OCI-LY1 (cell line): ENCODE data around the gene GSG1.

Experiments
- H2AFZ ChIP-seq: fragments of 200-600 bp; sonication (generic), shearing (Covaris generic); 2 replicates; pipeline ENCODE4 v1.6.0; 2014; ENCODE audit warnings: antibody characterized with exemption, mild to moderate bottlenecking, low read length
- H3F3A ChIP-seq: fragments of 200-600 bp; sonication (generic), shearing (Covaris generic); 2 replicates; pipeline ENCODE4 v1.6.0; 2014; ENCODE audit warnings: mild to moderate bottlenecking, antibody characterized with exemption, low read length, moderate library complexity; ENCODE audit not compliant: insufficient read depth
- H3K27ac ChIP-seq: fragments of 200-600 bp; sonication (generic); 2 replicates; pipeline ENCODE4 v1.5.1; 2014; ENCODE audit warnings: low read length, mixed run types, mild to moderate bottlenecking, low read depth; ENCODE audit not compliant: poor library complexity, severe bottlenecking
- H3K27me3 ChIP-seq: fragments of 200-600 bp; sonication (generic); 2 replicates; pipeline ENCODE4 v1.6.0; 2014; ENCODE audit warnings: antibody characterized with exemption, mild to moderate bottlenecking, low read length, moderate library complexity; ENCODE audit not compliant: insufficient read depth
- H3K36me3 ChIP-seq: fragments of 200-600 bp; sonication (generic); 2 replicates; pipeline ENCODE4 v1.6.1; 2014; ENCODE audit warnings: mild to moderate bottlenecking, antibody characterized with exemption, low read length, moderate library complexity, mixed read lengths; ENCODE audit not compliant: insufficient read depth
- H3K4me1 ChIP-seq: fragments of 200-600 bp; sonication (generic); 2 replicates; pipeline ENCODE4 v1.5.1; 2014; ENCODE audit warnings: mild to moderate bottlenecking, low read length, moderate library complexity; ENCODE audit not compliant: insufficient read depth, severe bottlenecking
- H3K4me2 ChIP-seq: fragments of 200-600 bp; sonication (generic), shearing (Covaris generic); 2 replicates; pipeline ENCODE4 v1.6.1; 2014; ENCODE audit warnings: low read length
- H3K4me3 ChIP-seq: fragments of 200-600 bp; sonication (generic); 2 replicates; pipeline ENCODE4 v1.5.1; 2014; ENCODE audit warnings: low read length, low read depth, mild to moderate bottlenecking, mixed read lengths; ENCODE audit not compliant: poor library complexity, severe bottlenecking
- H3K79me2 ChIP-seq: fragments of 200-600 bp; shearing (Covaris generic); 2 replicates; pipeline ENCODE4 v1.6.1; 2016; ENCODE audit warnings: mixed run types, low read length, mixed read lengths; ENCODE audit not compliant: insufficient read depth
- H3K9ac ChIP-seq: fragments of 200-600 bp; sonication (generic), shearing (Covaris generic); 2 replicates; pipeline ENCODE4 v1.6.1; 2014; ENCODE audit warnings: mild to moderate bottlenecking, low read length, mixed read lengths
- H3K9me2 ChIP-seq: fragments of 200-600 bp; sonication (generic), shearing (Covaris generic); 2 replicates; pipeline ENCODE4 v1.6.1; 2014; ENCODE audit warnings: low read depth, mild to moderate bottlenecking, low read length, mixed read lengths
- H3K9me3 ChIP-seq: fragments of 200-600 bp; shearing (Covaris generic); 2 replicates; pipeline ENCODE4 v1.6.1; 2014; ENCODE audit warnings: low read length, mixed read lengths
- H4K20me1 ChIP-seq: fragments of 200-600 bp; sonication (generic), shearing (Covaris generic); 2 replicates; pipeline ENCODE4 v1.6.0; 2016; ENCODE audit warnings: mild to moderate bottlenecking, low read length; ENCODE audit not compliant: insufficient read depth
- EZH2 ChIP-seq: fragments of 200-600 bp; sonication (generic), shearing (Covaris generic); IDR thresholded peaks from 2 replicates; pipeline ENCODE4 v1.8.0; 2017; ENCODE audit warnings: borderline replicate concordance, mixed run types, mild to moderate bottlenecking, antibody characterized with exemption, low read length, moderate library complexity, mixed read lengths
- TF ChIP-seq, protein P1 (sequence below): fragments of 200-600 bp; sonication (generic), shearing (Covaris generic); IDR thresholded peaks from 2 replicates; pipeline ENCODE4 v1.5.1; 2017; ENCODE audit warnings: mild to moderate bottlenecking, antibody characterized with exemption, low read length, moderate library complexity, mixed read lengths

GSG1 gene

DNA sequence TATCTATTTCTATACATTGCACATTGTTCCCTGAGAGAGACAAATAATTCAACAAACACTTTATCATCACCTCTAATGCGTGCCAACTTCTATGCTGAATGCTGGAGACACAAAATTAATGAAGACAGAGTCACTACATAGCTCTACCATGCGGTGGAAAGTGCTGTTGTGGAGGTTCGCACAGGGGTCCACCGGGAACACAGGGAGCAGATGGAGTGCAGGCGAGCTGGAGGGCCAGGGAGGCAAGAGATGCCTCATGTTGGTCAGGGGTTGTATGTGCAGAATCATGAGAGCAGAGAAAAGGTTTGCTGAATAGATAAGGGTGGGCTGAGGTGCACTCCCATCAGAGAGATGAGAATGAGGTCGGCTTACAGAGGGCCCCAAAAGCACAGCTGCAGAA is 34.1 kb downstream of the GSG1 start:
- Histone ChIP-seq H3K9ac (no peak overlapping the region), H3K36me3 (no peaks in the 10 kb centered on the region; the same call in 1 of the 2 replicates), H3K27me3 (no peaks in the 10 kb centered on the region), H3K27ac (no peak overlapping the region), H3K4me3 (no peak overlapping the region), H2AFZ (no peak overlapping the region), H3F3A (no peaks in the 10 kb centered on the region), H4K20me1 (no peaks in the 10 kb centered on the region), H3K79me2 (no peaks in the 10 kb centered on the region), H3K9me2 (no peaks in the 10 kb centered on the region), H3K4me1 (no peaks in the 10 kb centered on the region), H3K9me3 (no peaks in the 10 kb centered on the region), H3K4me2 (no peak overlapping the region)
- TF ChIP-seq, protein P1, sequence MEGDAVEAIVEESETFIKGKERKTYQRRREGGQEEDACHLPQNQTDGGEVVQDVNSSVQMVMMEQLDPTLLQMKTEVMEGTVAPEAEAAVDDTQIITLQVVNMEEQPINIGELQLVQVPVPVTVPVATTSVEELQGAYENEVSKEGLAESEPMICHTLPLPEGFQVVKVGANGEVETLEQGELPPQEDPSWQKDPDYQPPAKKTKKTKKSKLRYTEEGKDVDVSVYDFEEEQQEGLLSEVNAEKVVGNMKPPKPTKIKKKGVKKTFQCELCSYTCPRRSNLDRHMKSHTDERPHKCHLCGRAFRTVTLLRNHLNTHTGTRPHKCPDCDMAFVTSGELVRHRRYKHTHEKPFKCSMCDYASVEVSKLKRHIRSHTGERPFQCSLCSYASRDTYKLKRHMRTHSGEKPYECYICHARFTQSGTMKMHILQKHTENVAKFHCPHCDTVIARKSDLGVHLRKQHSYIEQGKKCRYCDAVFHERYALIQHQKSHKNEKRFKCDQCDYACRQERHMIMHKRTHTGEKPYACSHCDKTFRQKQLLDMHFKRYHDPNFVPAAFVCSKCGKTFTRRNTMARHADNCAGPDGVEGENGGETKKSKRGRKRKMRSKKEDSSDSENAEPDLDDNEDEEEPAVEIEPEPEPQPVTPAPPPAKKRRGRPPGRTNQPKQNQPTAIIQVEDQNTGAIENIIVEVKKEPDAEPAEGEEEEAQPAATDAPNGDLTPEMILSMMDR, result no peak
- no peak for TF ChIP-seq EZH2

DNA sequence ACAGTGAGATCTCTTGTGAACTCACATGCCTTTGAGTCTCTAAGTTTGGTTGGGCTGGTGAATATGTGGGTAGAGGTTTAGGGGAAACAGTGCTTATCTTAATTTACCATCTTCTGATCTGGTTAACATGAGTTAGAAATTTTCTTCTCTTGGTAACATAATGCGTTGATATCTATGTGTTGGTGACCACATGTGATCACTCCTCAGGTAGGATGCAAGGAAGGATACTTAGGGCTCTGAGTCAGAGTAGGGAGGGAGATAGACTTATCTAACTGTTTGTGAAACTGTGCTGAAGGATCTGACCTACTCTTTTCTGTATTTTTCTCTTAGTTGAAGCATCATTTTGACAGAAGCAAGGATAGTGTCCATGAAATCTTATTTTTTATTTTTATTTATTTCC is 36.1 kb downstream of the GSG1 start:
- Histone ChIP-seq H3K9me2 (no peaks in the 10 kb centered on the region), H4K20me1 (no peaks in the 10 kb centered on the region), H3F3A (no peaks in the 10 kb centered on the region), H2AFZ (no peak overlapping the region), H3K36me3 (no peaks in the 10 kb centered on the region; the same call in 1 of the 2 replicates), H3K4me1 (no peaks in the 10 kb centered on the region), H3K27ac (no peak overlapping the region), H3K9me3 (no peaks in the 10 kb centered on the region), H3K27me3 (no peaks in the 10 kb centered on the region), H3K79me2 (no peaks in the 10 kb centered on the region), H3K4me2 (no peak overlapping the region), H3K9ac (no peak overlapping the region), H3K4me3 (no peak overlapping the region)
- TF ChIP-seq EZH2, result no peak
- TF ChIP-seq, protein P1, result no peak

DNA sequence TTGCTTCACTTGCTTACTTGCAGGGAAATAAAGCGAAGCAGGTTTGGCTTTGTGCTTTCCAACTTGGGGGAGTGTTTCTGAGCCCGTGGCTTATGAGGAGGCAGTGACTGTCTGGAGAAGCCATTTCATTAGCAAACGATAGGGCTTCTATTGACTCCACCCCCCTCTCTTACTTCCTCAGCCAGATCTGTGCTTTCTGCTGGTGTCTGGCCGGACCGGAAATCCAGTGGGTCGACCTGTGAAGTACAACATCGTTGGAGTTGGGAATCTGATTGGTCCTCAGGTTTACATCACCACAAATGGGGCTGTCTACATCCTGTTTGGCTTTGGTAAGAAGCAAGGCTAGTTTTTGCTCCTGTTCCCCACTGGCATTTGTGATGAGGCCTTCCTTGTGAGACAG is 37.0 kb downstream of the GSG1 start:
- H3K79me2 ChIP-seq, result no peaks in the 10 kb centered on the region
- no peak overlapping the region for H3K27ac ChIP-seq
- H3K27me3 ChIP-seq, result no peaks in the 10 kb centered on the region
- no peak overlapping the region for H3K9ac ChIP-seq
- H3K4me1 ChIP-seq, result no peaks in the 10 kb centered on the region
- no peak overlapping the region for H2AFZ ChIP-seq
- no peak for TF ChIP-seq EZH2
- TF ChIP-seq, protein P1, result no peak
- no peaks in the 10 kb centered on the region for H3K9me2 ChIP-seq
- no peaks in the 10 kb centered on the region for H3K9me3 ChIP-seq
- no peak overlapping the region for H3K4me3 ChIP-seq
- no peaks in the 10 kb centered on the region; the same call in 1 of the 2 replicates for H3K36me3 ChIP-seq
- H4K20me1 ChIP-seq, result no peaks in the 10 kb centered on the region
- no peaks in the 10 kb centered on the region for H3F3A ChIP-seq
- H3K4me2 ChIP-seq, result no peak overlapping the region
